ENCODE data around the gene PHYKPL. TPM values are rescaled to one million over a fixed set of nuclear protein-coding genes. Genes with fewer than 3 reads are reported as not detected.
"Not testable (repeated sequence)": the region's sequence is repeated elsewhere in the genome, so short reads cannot be mapped to it uniquely, and the experiment has no call there.

Gene PHYKPL
- total and polyA plus RNA-seq, 11 donors: 21.3 to 56.2 (median 38.6) TPM

DNA sequence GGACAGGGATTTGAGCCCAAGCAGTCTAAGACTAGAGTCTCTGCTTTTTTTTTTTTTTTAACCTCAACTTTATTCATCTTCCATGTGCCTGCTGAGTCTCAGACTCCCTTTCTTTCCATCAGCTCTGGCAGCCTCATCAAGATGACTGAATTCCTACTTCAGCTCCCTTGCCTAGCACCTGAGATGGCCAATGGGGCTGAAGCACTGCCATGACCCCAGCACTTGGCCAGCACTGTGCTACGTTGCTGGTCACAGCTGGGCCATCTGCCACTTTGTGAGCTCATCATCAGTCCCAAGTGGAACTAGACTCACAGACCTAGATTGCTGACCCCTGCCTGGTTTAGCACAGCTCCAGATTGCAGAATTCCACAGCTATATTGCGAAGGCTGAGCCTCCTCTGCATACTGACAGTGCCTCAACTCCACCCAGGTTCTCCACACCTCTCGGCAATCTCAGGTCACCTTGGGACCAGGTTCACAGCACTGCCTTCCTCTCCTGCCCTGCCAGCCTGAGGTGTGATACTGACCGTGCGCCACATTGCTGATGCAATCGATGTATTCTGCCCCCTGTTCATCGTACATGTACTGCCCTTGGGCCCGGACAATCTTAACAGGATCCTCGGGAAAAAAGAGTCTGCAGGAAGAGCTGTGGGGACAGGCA, 1.6 kb downstream of the PHYKPL start:
- H3K36me3 ChIP-seq: peaks cover 0 to 48% (median 34%) of the 10 kb centered on the region in 9 donors
- intact Hi-C loops (cut with DNase I): loop anchor here in 1 of 10 donors (10.0 kb wide), 1 partner anchor 504 kb away; the partner anchor contains the start of gene ZNF354A
- WGBS, 4 donors: 63 to 68% (median 66%) methylated on average over 9 of the region's 9 CpGs
- peak overlapping the region; percentile 59 to 97 (median 73) for H3K4me3 ChIP-seq
- ATAC-seq (peak in 3 of 4 donors; percentile 11 to 36 (median 23)), DNase-seq (peak in 4 of 5 donors; percentile 46 to 74 (median 60))
- H3K9me3 ChIP-seq: no peaks in the 10 kb centered on the region
- TF ChIP-seq POLR2A (IDR thresholded peaks at IDR 0.05): no peak
- TF ChIP-seq CTCF (IDR thresholded peaks at IDR 0.05): no peak
- H3K4me1 ChIP-seq: peaks cover 5 to 54% (median 26%) of the 10 kb centered on the region in 12 donors
- peak overlapping the region in 9 of 12 donors; percentile 88 to 99 (median 99) for H3K27ac ChIP-seq
- no peaks in the 10 kb centered on the region for H3K27me3 ChIP-seq

DNA sequence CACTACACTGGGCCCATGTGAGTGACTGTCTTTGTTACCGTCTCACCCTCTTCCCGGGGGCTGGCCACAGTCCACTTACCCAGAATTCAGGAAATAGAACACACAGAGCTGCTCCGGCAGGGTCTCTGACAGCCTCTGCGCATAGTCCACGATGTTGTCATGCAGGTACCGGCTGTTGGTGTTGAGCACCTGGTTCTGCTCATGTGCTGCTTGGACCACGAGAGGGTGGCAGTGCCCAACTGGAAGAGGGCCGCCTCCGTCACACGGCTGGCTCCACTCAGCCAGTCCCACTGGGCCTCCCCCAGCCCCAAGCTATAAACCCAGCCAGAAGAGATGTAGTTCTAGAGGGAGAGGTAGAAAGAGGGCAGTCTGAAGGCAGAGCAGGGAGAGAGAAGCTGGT, 2.7 kb downstream of the PHYKPL start:
- DNase-seq: peak in 2 of 5 donors; percentile 16 to 22
- peaks cover 0 to 58% (median 45%) of the 10 kb centered on the region in 9 donors for H3K36me3 ChIP-seq

DNA sequence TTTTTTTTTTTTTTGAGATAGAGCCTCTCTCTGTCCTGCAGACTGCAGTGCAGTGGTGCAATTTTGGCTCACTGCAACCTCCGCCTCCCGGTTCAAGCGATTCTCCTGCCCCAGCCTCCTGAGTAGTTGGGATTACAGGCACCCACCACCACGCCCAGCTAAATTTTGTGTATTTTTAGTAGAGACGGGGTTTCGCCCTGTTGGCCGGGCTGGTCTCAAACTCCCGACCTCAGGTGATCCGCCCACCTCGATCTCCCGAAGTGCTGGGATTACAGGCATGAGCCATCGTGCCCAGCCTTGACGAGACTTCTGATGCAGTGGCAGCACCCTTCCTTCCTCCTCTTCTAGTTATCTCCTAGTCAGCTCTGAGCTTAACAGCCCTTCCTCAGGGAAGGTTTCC, 3.5 kb downstream of the PHYKPL start:
- intact Hi-C loops (cut with DNase I): loop anchor here in 1 of 10 donors (2.0 kb wide), 1 partner anchor 24 kb away; the partner anchor contains the start of gene HNRNPAB
- not testable (repeated sequence) for H3K27ac ChIP-seq, H3K4me3 ChIP-seq, H3K9me3 ChIP-seq, ATAC-seq, H3K27me3 ChIP-seq
- H3K4me1 ChIP-seq: peaks cover 5 to 35% (median 21%) of the 10 kb centered on the region in 12 donors
- WGBS, 4 donors: 94 to 98% (median 96%) methylated on average over 13 of the region's 13 CpGs
- peak in 1 of 5 donors; percentile 11 for DNase-seq
- peaks cover 0 to 64% (median 45%) of the 10 kb centered on the region in 9 donors for H3K36me3 ChIP-seq

More for the DNA sequence above, 2.7 kb downstream of the PHYKPL start:
- Histone ChIP-seq H3K4me3 (no peak overlapping the region), H3K4me1 (peaks cover 5 to 42% (median 23%) of the 10 kb centered on the region in 12 donors), H3K27me3 (no peaks in the 10 kb centered on the region), H3K9me3 (no peaks in the 10 kb centered on the region), H3K27ac (no peak overlapping the region)
- TF ChIP-seq CTCF (IDR thresholded peaks at IDR 0.05) (no peak), POLR2A (IDR thresholded peaks at IDR 0.05) (no peak)
- 89 to 95% (median 93%) methylated on average over 9 to 10 of the region's 10 CpGs for WGBS, 4 donors
- ATAC-seq: no peak
- intact Hi-C loops (cut with DNase I): loop anchor here in 2 of 10 donors (2.0 to 10.0 kb wide), 2 partner anchors 25 to 505 kb away; partner anchors contain the start of genes HNRNPAB (in 1 of the 2) and ZNF354A (in 1 of the 2)

GRCh38 chr5:178228609-178229008, 4.0 kb downstream of the PHYKPL start:
- H3K4me1 ChIP-seq: peaks cover 5 to 35% (median 21%) of the 10 kb centered on the region in 12 donors
- H3K9me3 ChIP-seq: no peaks in the 10 kb centered on the region
- no peak overlapping the region for H3K4me3 ChIP-seq
- 91 to 96% (median 93%) methylated on average over 11 of the region's 11 CpGs for WGBS, 4 donors
- DNase-seq (peak in 1 of 5 donors; percentile 11), ATAC-seq (no peak)
- H3K27ac ChIP-seq: no peak overlapping the region
- intact Hi-C loops (cut with DNase I): loop anchor here in 1 of 10 donors (2.0 kb wide), 1 partner anchor 24 kb away; the partner anchor contains the start of gene HNRNPAB
- H3K27me3 ChIP-seq: no peaks in the 10 kb centered on the region
- peaks cover 0 to 69% (median 45%) of the 10 kb centered on the region in 9 donors for H3K36me3 ChIP-seq
- TF ChIP-seq CTCF (IDR thresholded peaks at IDR 0.05): no peak
- no peak for TF ChIP-seq POLR2A (IDR thresholded peaks at IDR 0.05)
